NOMO-1 treated with dmso at 0.1 percent for 144 hours (cell line): ENCODE data around the gene BBS9.
"Not testable (repeated sequence)": the region's sequence is repeated elsewhere in the genome, so short reads cannot be mapped to it uniquely, and the experiment has no call there.

ENCODE experiments used
- DNase-seq: peaks from one replicate; lab custom pipeline; 2025; ENCODE audit not compliant: unreplicated experiment; lab: John Stamatoyannopoulos, UW

The BBS9 gene

GRCh38 chr7:33128990-33129805, at the start of gene BBS9:
Gene BBS9 (plus strand): TSS chr7:33129564. CDS start chr7:33146253, 16,689 bp downstream.
- peak; percentile 98 for DNase-seq

GRCh38 chr7:33079763-33080690, 49.3 kb upstream of the BBS9 start:
- no peak for DNase-seq

- DNase-seq: no peak
These were observed 42.0 kb upstream of the BBS9 start for GRCh38 chr7:33087356-33087755.

- DNase-seq: no peak
These were observed 41.5 kb upstream of the BBS9 start for GRCh38 chr7:33087858-33088257.

- DNase-seq: no peak
These were observed 40.2 kb upstream of the BBS9 start for GRCh38 chr7:33089142-33089541.

- no peak for DNase-seq
These were observed 38.2 kb upstream of the BBS9 start for GRCh38 chr7:33091111-33091531.

- DNase-seq: no peak
These were observed 37.6 kb upstream of the BBS9 start for GRCh38 chr7:33091641-33092191.

- DNase-seq: no peak
These were observed 36.1 kb upstream of the BBS9 start for GRCh38 chr7:33093266-33093665.

- not testable (repeated sequence) for DNase-seq
These were observed 34.6 kb upstream of the BBS9 start for GRCh38 chr7:33094745-33095275.

- DNase-seq: no peak
These were observed 30.0 kb upstream of the BBS9 start for GRCh38 chr7:33099154-33099940.

GRCh38 chr7:33100770-33101169, 28.6 kb upstream of the BBS9 start:
- no peak for DNase-seq

- DNase-seq: no peak
These were observed 27.5 kb upstream of the BBS9 start for GRCh38 chr7:33101906-33102305.

- no peak for DNase-seq
These were observed 22.0 kb upstream of the BBS9 start for GRCh38 chr7:33107136-33108066.

GRCh38 chr7:33108554-33109004, 20.8 kb upstream of the BBS9 start:
- DNase-seq: no peak

GRCh38 chr7:33109005-33109757, 20.2 kb upstream of the BBS9 start, which contains the start of gene RP9:
Gene RP9 (minus strand): TSS chr7:33109404. CDS start chr7:33109372, 32 bp downstream.
- DNase-seq: peak; percentile 88

GRCh38 chr7:33109758-33110238, 19.6 kb upstream of the BBS9 start:
- no peak for DNase-seq

GRCh38 chr7:33111614-33112013, 17.8 kb upstream of the BBS9 start:
- no peak for DNase-seq

- DNase-seq: no peak
These were observed 14.4 kb upstream of the BBS9 start for GRCh38 chr7:33114976-33115375.
